ENCODE measurements around the gene ATP8B4.
A peak's percentile ranks its signal among the peaks of the same experiment; 100 is the strongest.

ATP8B4 gene

GRCh38 chr15:49848282-49848724 is 270.7 kb downstream of the ATP8B4 start:
- DNase-seq = no peak

- no peak for DNase-seq
Observed at GRCh38 chr15:49847423-49848281, 271.4 kb downstream of the ATP8B4 start.

GRCh38 chr15:49844390-49844789 is 274.6 kb downstream of the ATP8B4 start:
- DNase-seq = peak; percentile 4 to 41

GRCh38 chr15:49843725-49844124 is 275.3 kb downstream of the ATP8B4 start:
- DNase-seq = no peak

DNA sequence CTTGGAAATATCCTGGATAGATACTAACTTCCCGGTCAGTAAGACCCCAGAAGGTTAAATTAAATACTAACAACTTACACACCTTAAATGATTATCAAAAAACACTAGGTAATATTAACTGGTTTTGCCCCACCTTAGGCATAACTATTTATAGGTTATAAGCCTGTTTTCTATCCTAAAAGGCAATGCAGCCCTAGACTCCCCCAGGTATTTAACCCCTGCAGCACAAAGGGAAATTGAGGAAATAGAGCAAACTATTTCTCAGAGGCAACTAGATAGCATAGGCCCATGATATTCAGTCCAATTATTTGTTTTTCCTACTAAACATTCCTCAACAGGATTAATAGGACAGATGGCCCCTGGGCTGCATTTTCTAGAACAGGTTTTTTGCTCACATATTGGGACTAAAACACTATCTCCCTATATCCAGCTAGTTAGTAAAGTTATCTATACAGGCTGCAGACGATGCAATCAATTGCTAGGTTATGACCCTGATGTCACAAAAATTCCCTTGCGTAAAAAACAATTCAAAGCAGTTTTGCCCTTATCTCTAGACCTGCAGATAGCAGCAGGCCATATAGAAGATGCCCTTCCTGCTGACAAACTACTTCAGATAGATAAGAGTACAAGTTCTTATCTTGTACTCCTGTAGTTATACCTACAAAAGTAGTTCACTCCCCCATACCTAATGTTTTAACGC is 276.9 kb downstream of the ATP8B4 start:
- DNase-seq = no peak

DNA sequence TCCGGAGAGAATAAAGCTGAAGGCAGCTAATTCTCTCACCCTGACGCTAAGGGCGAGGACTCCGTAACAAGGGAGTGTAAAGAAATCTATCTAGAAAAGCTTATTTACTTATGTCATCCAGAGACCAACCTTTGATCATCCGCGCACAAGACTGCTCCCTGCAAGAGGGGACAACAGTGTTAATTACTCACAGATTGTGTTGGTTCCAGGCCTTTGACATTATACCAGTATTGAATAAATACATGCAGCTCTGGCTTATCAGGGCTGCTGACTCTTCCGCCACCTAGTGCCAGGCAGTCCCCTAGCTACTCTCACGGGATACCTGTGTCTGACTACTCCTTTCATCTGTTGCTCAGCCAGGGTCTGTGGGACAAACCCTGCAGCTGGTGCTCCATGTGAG is 286.5 kb downstream of the ATP8B4 start:
- peak; percentile 27 to 67 for DNase-seq

GRCh38 chr15:49831206-49831965 is 287.6 kb downstream of the ATP8B4 start:
- DNase-seq = no peak

GRCh38 chr15:49830391-49830790 is 288.6 kb downstream of the ATP8B4 start:
- DNase-seq = no peak

DNA sequence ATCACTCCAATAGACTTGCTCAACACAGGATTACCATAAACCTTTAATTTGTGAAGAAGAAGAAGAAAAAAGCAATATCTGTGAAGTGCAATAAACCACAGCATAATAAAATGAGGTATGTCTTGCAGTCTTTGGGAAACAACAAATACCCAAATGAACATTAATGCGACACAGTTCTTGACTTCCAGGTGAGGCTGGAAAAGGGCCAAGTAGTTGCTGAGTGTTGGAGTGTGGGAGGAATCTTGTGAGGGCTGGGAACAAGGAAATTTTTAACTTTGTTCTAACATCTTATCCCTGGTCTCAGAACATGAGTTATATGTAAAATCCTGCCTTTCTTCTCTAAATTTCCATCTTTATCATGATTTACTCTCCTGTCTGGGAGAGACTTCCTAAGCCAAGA is 291.7 kb downstream of the ATP8B4 start:
- no peak for DNase-seq

- DNase-seq = no peak
Observed at GRCh38 chr15:49826640-49827234, 292.3 kb downstream of the ATP8B4 start.

GRCh38 chr15:49824775-49825099 is 294.3 kb downstream of the ATP8B4 start:
- no peak for DNase-seq

- no peak for DNase-seq
Observed at GRCh38 chr15:49823987-49824774, 294.9 kb downstream of the ATP8B4 start.

- no peak for DNase-seq
Observed at GRCh38 chr15:49817100-49817499, 301.9 kb downstream of the ATP8B4 start.

GRCh38 chr15:49815950-49816349 is 303.1 kb downstream of the ATP8B4 start:
- DNase-seq = no peak

DNA sequence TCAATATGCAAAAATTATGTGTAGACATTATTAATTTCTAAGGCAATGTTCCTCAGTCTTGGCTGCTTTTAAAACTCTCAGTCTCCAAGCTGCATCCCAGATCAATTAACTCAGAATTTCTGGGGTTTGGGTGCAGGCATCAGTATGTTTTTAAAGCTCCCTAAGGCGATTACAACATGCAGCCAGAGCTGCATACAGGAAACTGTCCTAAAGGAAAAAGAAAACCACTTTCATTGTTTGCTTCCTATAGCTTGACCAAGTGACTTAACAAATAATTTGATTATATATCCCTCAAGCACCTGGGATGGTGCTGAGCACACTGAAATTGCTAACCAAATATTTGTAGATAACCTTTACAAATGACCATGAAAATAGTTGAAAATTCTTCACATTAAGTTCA is 303.5 kb downstream of the ATP8B4 start:
- no peak for DNase-seq

DNA sequence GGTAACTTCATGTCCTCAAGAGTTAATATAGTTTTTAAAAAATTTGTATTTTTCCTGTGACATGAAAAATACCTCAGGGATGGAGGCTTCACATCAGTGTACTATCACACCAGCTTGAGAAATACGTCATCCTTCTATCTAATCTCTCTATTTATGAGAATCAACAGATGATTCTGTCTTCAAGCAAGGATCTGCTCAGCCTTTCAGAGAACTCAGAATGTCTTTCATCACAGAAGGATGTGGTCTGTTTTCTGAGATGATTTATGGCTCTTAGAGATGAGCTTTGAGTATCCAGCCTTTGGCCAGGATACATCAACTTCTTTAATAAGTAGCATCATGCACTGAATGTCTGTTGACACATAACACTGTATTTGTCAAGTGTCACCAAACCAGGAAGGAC is 304.3 kb downstream of the ATP8B4 start:
- DNase-seq = no peak

- DNase-seq = no peak
Observed at GRCh38 chr15:49813625-49814024, 305.4 kb downstream of the ATP8B4 start.

DNA sequence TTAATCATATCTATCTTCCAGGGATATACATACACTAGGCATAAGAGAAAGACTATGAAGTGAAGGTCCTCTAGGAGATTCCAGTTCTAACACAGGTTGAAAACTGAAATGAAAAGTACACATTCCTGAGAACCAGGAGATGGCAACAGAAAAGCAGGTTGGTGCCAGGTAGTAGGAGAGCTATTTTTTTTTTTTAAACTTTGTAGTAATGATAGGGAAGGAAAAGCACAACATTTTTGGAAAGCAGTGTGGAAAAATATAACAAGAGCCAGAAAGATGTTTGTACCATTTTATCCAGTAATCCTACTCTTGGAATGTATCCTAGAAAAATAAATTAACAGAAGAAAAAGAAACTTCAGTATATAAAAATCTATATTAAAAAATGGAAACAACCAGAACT is 308.3 kb downstream of the ATP8B4 start:
- DNase-seq = no peak

- no peak for DNase-seq
Observed at GRCh38 chr15:49809894-49810609, 309.0 kb downstream of the ATP8B4 start.

DNA sequence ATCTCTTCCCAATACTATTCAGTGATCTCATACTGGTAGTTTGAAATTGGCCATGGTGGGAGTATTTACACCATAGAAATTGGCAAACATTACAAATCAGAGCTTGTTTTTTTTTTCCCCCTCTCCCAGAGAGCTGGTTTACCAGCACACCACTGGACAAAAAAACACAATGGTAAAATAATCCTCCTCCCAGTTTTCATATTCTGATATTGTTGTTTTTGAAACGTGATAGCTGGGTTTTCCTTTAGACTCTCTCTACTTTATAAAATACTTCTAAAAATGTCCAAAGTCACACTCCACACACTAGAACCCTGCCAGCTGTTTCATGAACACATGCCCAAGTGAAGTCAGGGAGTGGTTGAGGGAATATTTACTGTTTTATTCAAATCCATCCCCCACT is 310.7 kb downstream of the ATP8B4 start:
- DNase-seq = no peak

Measured in NCI-H526 (cell line).